ENCODE measurements around the gene EEFSEC. TPM values are rescaled to one million over a fixed set of nuclear protein-coding genes. Genes with fewer than 3 reads are reported as not detected.

EEFSEC gene
- total and polyA plus RNA-seq, 2 of the 8 experiments (the other 6 are each of a cell fraction or from before 2014, with no cell fraction given): 13.1 to 19.8 TPM

DNA sequence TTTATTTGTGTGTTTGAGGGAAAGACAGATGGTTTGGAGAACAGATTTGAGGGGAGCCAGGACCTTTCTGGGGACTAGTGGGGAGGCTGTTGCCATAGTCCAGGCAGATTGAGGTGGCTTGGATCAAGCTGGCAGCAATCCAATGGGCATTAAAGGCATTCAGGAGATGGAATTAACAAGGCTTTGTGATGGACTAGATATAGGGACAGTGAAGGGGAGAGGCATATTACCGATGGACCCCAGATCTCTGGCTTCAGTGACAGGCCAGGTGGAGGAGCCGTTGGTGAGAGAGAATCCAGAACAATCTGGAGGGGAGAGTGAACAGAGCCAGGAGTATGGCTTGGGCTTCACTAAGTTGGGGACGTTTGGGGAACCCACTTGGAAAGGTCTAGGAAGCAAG is 124.8 kb downstream of the EEFSEC start (continued):
- TF ChIP-seq, protein P1, sequence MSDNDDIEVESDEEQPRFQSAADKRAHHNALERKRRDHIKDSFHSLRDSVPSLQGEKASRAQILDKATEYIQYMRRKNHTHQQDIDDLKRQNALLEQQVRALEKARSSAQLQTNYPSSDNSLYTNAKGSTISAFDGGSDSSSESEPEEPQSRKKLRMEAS (IDR thresholded peaks at IDR 0.05): no peak
- TF ChIP-seq, protein P2, sequence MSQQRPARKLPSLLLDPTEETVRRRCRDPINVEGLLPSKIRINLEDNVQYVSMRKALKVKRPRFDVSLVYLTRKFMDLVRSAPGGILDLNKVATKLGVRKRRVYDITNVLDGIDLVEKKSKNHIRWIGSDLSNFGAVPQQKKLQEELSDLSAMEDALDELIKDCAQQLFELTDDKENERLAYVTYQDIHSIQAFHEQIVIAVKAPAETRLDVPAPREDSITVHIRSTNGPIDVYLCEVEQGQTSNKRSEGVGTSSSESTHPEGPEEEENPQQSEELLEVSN (IDR thresholded peaks at IDR 0.05): no peak
- no peak for TF ChIP-seq EGR1 (IDR thresholded peaks at IDR 0.05; ENCODE audit: borderline replicate concordance, low read depth, low read length)
- no peak for TF ChIP-seq KDM5A (IDR thresholded peaks at IDR 0.05; ENCODE audit: low read length)
- TF ChIP-seq TCF12 (IDR thresholded peaks at IDR 0.05; ENCODE audit: low read depth, low read length): no peak
